ENCODE measurements around the gene HK2. TPM values are rescaled to one million over a fixed set of nuclear protein-coding genes. Genes with fewer than 3 reads are reported as not detected.

The HK2 gene
- total and polyA plus RNA-seq, 8 donors: 0.47 to 8.6 (median 2.9) TPM

GRCh38 chr2:74834792-74835755 lies 1.1 kb downstream of the HK2 start:
- H3K27ac ChIP-seq: peak overlapping the region in 2 of 4 donors; percentile 46 to 70
- intact Hi-C loops (cut with DNase I): no loop called here
- no peak for FAIRE-seq
- H3K4me1 ChIP-seq: peaks cover 0 to 12% (median 7%) of the 10 kb centered on the region in 3 donors
- 1% methylated on average over 84 to 87 of the region's 87 CpGs for WGBS, 2 donors
- H3K27me3 ChIP-seq: no peaks in the 10 kb centered on the region
- peak overlapping the region; percentile 57 to 75 (median 64) for H3K4me3 ChIP-seq
- DNase-seq: peak in 5 of 6 donors; percentile 27 to 73 (median 47)
- ATAC-seq: peak; percentile 45 to 64 (median 50)
- H3K36me3 ChIP-seq: no peaks in the 10 kb centered on the region
- no peaks in the 10 kb centered on the region for H3K9me3 ChIP-seq
- TF ChIP-seq CTCF (IDR thresholded peaks at IDR 0.05): no peak

- peak in 3 of 4 donors; percentile 18 to 42 (median 33) for ATAC-seq
- WGBS, 2 donors: 14 to 29% methylated on average over 15 of the region's 15 CpGs
- H3K4me3 ChIP-seq: peak overlapping the region in 3 of 4 donors; percentile 57 to 75 (median 67)
- TF ChIP-seq CTCF (IDR thresholded peaks at IDR 0.05): peak; percentile 50 to 68 (median 66)
- H3K36me3 ChIP-seq: no peaks in the 10 kb centered on the region
- H3K4me1 ChIP-seq: peaks cover 0 to 12% (median 7%) of the 10 kb centered on the region in 3 donors
- H3K27ac ChIP-seq: peak overlapping the region in 2 of 4 donors; percentile 46 to 70
- no peak for DNase-seq
- no peak for FAIRE-seq
- no peaks in the 10 kb centered on the region for H3K27me3 ChIP-seq
- no peaks in the 10 kb centered on the region for H3K9me3 ChIP-seq
- intact Hi-C loops (cut with DNase I): no loop called here
Measured at GRCh38 chr2:74835831-74836674, 2.1 kb downstream of the HK2 start.

- Histone ChIP-seq H3K27me3 (no peaks in the 10 kb centered on the region), H3K9me3 (no peaks in the 10 kb centered on the region), H3K36me3 (no peaks in the 10 kb centered on the region), H3K4me1 (peaks cover 0 to 12% (median 7%) of the 10 kb centered on the region in 3 donors), H3K4me3 (peak overlapping the region in 1 of 4 donors; percentile 75), H3K27ac (no peak overlapping the region)
- intact Hi-C loops (cut with DNase I): no loop called here
- FAIRE-seq: no peak
- no peak for DNase-seq
- ATAC-seq: no peak
- WGBS, 2 donors: 64 to 73% methylated on average over 9 of the region's 9 CpGs
- TF ChIP-seq CTCF (IDR thresholded peaks at IDR 0.05): no peak
Measured at GRCh38 chr2:74836675-74837401, 2.9 kb downstream of the HK2 start.

GRCh38 chr2:74841641-74842040 lies 7.7 kb downstream of the HK2 start:
- no peak for FAIRE-seq

More at GRCh38 chr2:74841641-74842040, 7.7 kb downstream of the HK2 start:
- Histone ChIP-seq H3K27ac (no peak overlapping the region), H3K36me3 (no peaks in the 10 kb centered on the region), H3K4me3 (no peak overlapping the region), H3K4me1 (peaks cover 6 to 32% (median 10%) of the 10 kb centered on the region in 3 donors), H3K9me3 (no peaks in the 10 kb centered on the region), H3K27me3 (no peaks in the 10 kb centered on the region)
- no peak for TF ChIP-seq CTCF (IDR thresholded peaks at IDR 0.05)
- intact Hi-C loops (cut with DNase I): no loop called here
- 92 to 95% methylated on average over 2 of the region's 2 CpGs for WGBS, 2 donors
- ATAC-seq (no peak), DNase-seq (no peak)
